Measurements from ENCODE around the gene TIAM2. TPM values are rescaled to one million over a fixed set of nuclear protein-coding genes. Genes with fewer than 3 reads are reported as not detected.

TIAM2 gene
- total and polyA plus RNA-seq, 10 of the 15 experiments (the other 5 are each of a cell fraction or from before 2014, with no cell fraction given): 1.1 to 10.5 (median 2.3) TPM

DNA sequence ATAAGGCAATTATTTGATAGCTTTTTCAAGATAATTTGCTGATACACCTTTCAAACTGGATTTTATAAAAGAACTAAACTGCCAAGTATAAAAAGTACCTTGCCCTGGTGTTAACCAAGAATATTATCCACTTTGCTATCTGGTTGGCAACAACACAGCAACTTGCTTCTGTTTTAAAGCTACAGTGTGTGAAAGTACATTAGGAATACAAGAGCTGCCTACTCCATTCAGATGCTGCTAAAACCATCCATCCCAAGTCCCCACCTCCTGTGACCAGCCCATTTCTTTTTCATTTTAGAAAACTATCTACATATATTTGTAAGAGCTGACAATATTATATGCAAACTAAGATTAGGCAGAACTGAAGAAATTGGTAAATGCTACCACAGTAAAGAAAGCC is 281.5 kb downstream of the TIAM2 start:
- no TSS peak for BruUV-seq (replicated peaks)
- H3K4me1 ChIP-seq (ENCODE audit: control insufficient read depth, insufficient read depth, low read length): no peaks in the 10 kb centered on the region
- no peaks in the 10 kb centered on the region for H4K20me1 ChIP-seq (ENCODE audit: control insufficient read depth, insufficient read depth)
- no peak for DNase-seq (ENCODE audit: low read depth, low spot score)
- intact Hi-C loops (cut with micrococcal nuclease; ENCODE audit: unreplicated experiment) (no loop called here), in situ Hi-C loops (cut with MboI) (no loop called here)
- ChIA-PET POLR2A (interaction anchor here (0.6 to 1.0 kb wide), 2 partner anchors 37 to 42 kb away, joined by 3 read pairs; no protein-coding TSS in a partner anchor), RAD21 (ENCODE audit: unreplicated experiment) (interaction anchor here (1.2 to 1.9 kb wide), 3 partner anchors 9 to 349 kb away, joined by 3 to 4 read pairs (median 3); no protein-coding TSS in a partner anchor), SMC1A (ENCODE audit: uncharacterized antibody, unreplicated experiment) (interaction anchor here (1.2 to 2.4 kb wide), 7 partner anchors 12 to 99 kb away, joined by 3 to 10 read pairs (median 4); no protein-coding TSS in a partner anchor), CTCF (interaction anchor here (0.9 to 2.7 kb wide), 11 partner anchors 8 to 103 kb away, joined by 3 to 13 read pairs (median 4); partner anchors contain the start of gene CLDN20)
- no peaks in the 10 kb centered on the region for H3K9me3 ChIP-seq (replicated peaks; ENCODE audit: control insufficient read depth, insufficient read depth, low read length)
- no peak overlapping the region for H3K4me3 ChIP-seq
- TF ChIP-seq, protein P1, sequence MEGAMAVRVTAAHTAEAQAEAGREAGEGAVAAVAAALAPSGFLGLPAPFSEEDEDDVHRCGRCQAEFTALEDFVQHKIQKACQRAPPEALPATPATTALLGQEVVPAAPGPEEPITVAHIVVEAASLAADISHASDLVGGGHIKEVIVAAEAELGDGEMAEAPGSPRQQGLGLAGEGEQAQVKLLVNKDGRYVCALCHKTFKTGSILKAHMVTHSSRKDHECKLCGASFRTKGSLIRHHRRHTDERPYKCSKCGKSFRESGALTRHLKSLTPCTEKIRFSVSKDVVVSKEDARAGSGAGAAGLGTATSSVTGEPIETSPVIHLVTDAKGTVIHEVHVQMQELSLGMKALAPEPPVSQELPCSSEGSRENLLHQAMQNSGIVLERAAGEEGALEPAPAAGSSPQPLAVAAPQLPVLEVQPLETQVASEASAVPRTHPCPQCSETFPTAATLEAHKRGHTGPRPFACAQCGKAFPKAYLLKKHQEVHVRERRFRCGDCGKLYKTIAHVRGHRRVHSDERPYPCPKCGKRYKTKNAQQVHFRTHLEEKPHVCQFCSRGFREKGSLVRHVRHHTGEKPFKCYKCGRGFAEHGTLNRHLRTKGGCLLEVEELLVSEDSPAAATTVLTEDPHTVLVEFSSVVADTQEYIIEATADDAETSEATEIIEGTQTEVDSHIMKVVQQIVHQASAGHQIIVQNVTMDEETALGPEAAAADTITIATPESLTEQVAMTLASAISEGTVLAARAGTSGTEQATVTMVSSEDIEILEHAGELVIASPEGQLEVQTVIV (IDR thresholded peaks at IDR 0.05; ENCODE audit: borderline replicate concordance, partially characterized antibody): no peak
- TF ChIP-seq ATF2 (IDR thresholded peaks at IDR 0.05; ENCODE audit: low read length): no peak
- no peak for TF ChIP-seq TAF1 (IDR thresholded peaks at IDR 0.05; ENCODE audit: borderline replicate concordance, low read depth, low read length)
- no peak for ATAC-seq
- no peaks in the 10 kb centered on the region for H3K27me3 ChIP-seq (replicated peaks in 1 of 2; ENCODE audit: control insufficient read depth in 2 of 2, insufficient read depth in 2 of 2, low read length in 1 of 2)
- no peak overlapping the region for H3K9ac ChIP-seq (ENCODE audit: control insufficient read depth, insufficient read depth, low read length)
- H2AFZ ChIP-seq (ENCODE audit: control insufficient read depth, low read depth, low read length): no peak overlapping the region
- H3K27ac ChIP-seq (ENCODE audit: control insufficient read depth, insufficient read depth): no peak overlapping the region
- peaks cover 5 to 18% of the 10 kb centered on the region in 2 experiments for H3K36me3 ChIP-seq (ENCODE audit: control insufficient read depth in 2 of 2, insufficient read depth in 2 of 2, low read length in 1 of 2)
- FAIRE-seq: no peak
- no peaks in the 10 kb centered on the region for H3K79me2 ChIP-seq (ENCODE audit: control insufficient read depth, insufficient read depth, low read length)
- H3K4me2 ChIP-seq (ENCODE audit: control insufficient read depth, insufficient read depth): no peak overlapping the region

Data from GM12878 (cell line).